Hepatocyte (in vitro differentiated cells): ENCODE data around the gene HDAC2.

ENCODE experiments used
- CTCF ChIP-seq: fragments of 200-600 bp; sonication (generic); IDR thresholded peaks from 2 replicates; pipeline ENCODE4 v1.5.1; 2016; ENCODE audit warnings: antibody characterized with exemption, mild to moderate bottlenecking; ENCODE audit not compliant: poor library complexity
- EZH2 ChIP-seq: fragments of 200-600 bp; sonication (generic); IDR thresholded peaks from 2 replicates; pipeline ENCODE4 v1.6.1; 2016; ENCODE audit warnings: antibody characterized with exemption, mild to moderate bottlenecking, borderline replicate concordance
- EZH2phosphoT487 ChIP-seq: fragments of 200-600 bp; sonication (generic); IDR thresholded peaks from one replicate; pipeline ENCODE4 v1.6.1; 2018; ENCODE audit warnings: antibody characterized with exemption, mild to moderate bottlenecking, low read depth, moderate library complexity; ENCODE audit not compliant: unreplicated experiment, severe bottlenecking

- TF ChIP-seq CTCF: no peak
- no peak for TF ChIP-seq EZH2
- TF ChIP-seq EZH2phosphoT487: no peak
Measured at GRCh38 chr6:114008331-114008730, 37.4 kb upstream of the HDAC2 start.
